SKM-1 (cell line): ENCODE results near the gene RMRP.
A peak's percentile ranks its signal among the peaks of the same experiment; 100 is the strongest.

ENCODE experiments used
- DNase-seq: peaks from one replicate; lab custom pipeline; 2025; ENCODE audit not compliant: unreplicated experiment; lab: John Stamatoyannopoulos, UW

Gene RMRP

GRCh38 chr9:35657546-35658136 is at the start of gene RMRP:
Gene RMRP, minus strand, starts transcription at chr9:35658019.
- DNase-seq, result peak; percentile 97

- DNase-seq, result no peak
Measured at GRCh38 chr9:35706951-35707350, 49.1 kb upstream of the RMRP start.

DNA sequence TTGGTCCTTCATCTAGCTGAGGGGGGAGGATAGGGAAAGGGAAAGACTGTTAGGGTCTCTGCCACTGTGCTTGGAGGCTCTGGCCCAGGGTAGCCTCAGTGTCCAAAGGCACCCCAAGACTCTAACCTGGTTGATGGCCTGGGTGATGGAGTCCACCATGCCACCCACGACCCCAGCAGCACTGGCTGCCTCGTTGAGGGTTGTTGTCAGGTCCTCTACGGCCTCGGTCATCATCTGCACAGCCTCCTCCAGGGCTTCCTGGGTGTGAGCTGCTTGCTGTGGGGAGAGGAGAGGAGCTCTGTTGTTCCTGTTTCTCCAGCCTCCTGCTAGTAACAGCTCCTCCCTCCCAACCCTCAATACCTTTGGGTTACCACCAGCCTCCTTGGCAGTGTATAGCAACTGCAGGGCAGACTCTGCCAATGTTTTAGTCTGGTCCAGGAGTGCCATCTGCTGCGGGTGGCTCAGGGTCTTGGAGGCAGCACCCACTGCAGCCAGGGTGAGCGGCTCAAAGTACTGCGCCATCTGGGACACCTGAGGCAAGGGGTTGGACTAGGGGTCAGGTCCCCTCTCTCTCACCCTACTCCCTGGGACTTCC is 48.1 kb upstream of the RMRP start:
- no peak for DNase-seq

DNA sequence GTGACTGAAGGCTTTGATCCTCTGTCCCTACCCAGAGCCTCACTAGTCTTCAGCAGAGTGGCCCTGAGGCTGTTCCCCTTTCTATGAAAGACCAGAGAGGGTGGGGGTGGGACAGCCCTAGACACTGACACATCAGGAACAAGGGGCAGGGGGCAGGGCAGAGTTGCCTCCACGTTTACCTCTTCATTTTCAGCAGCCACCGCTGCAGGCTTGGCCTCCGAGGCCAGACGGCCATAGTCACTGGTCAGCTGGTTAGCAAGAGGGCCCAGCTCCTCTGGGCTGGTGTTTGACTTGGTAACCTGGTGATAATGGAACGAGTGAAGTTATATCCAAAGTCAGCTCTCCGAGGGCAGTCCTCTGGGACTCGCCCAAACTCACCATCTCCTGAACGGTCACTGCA is 47.6 kb upstream of the RMRP start:
- no peak for DNase-seq

DNA sequence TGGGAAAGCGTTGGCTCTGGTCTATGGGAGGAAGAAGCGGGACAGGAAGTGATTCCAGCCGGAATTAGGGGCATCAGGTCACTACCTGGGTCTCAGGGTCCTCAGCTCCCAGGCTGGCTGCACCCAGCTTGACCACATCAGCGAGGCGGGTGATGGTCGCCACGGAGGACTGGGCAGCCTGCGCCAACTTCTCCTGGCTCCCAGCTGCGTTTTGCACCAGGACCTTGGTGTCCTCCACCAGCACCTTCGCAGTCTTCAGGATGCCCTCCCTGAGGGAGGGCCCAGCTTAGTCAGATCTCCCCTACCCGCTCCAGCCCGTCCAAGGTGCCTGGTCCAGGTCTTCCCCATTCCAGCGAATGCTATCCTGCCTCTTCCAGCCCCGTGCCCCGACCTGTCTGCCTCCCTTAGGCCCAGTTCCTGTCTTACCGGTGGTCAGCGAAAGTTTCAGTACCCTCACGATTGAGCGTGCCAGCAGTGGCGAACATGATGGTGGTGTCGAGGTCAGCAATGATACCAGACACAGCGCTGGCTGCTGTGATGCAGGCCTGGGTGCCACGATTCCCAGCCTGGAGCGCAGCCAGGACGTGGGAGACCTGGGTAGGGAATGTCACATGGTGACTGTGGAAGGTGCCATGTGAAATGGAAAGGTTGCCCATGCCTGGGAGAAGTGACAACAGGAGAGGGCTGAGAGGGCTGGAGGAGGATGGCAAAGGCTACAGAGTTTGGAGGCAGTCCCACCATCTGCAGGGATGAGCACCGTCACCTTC is 46.3 kb upstream of the RMRP start:
- no peak for DNase-seq

DNA sequence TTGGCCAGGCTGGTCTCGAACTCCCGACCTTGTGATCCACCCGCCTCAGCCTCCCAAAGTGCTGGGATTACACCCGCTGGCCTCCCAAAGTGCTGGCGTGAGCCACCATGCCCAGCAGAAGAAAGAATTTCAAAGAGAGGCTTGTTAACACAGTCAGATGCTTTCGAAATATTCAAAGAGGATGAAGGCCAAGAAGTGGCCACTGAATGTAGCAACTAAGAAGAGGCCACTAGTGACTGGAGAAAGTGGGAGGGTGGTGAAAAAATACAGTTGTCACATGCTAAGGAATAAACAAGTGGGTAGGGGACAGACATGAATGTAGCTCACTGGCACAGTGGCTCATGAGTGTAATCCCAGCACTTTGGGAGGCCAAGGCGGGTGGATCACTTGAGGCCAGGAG is 44.9 kb upstream of the RMRP start:
- DNase-seq, result no peak

DNA sequence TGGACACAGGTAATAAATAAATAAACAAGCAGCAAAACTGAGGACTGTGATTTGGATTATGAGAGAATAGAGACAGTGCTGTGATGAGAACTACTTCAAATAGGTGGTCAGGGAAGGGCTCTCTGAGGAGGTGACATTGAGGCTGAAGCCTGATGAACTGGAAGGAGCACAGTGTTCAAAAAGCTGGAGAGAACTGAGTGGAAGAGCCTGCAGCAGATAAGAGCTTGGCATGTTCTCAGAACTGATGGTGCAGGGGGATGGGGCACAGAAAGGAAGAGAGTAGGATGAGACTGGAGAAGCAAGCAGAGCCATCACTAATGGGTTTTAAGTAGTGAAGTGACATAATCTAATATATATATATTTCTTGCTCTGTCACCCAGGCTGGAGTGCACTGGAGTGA is 43.1 kb upstream of the RMRP start:
- no peak for DNase-seq

GRCh38 chr9:35700031-35700430 is 42.2 kb upstream of the RMRP start:
- DNase-seq, result no peak

GRCh38 chr9:35698231-35698630 is 40.4 kb upstream of the RMRP start:
- DNase-seq, result no peak

DNA sequence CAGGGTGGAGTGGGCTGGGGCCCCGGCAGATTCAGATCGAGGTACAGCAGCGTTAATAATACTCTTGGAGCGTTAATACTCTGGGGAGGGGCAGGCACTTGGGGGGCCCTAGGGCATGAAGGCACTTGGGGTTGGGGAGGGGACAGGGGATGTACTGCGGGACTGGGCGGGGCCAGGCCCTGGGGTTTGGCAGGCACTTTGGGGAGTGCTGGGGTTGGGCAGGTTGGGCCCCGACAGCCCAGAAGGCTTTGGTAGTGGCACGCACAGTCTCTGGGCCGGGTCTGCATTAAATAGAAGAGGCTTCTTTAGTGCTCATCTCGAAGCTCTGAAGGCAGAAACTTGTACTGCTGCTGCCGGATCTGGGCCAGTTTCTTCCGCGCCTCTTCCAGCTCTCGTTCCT is 39.7 kb upstream of the RMRP start:
- no peak for DNase-seq

DNA sequence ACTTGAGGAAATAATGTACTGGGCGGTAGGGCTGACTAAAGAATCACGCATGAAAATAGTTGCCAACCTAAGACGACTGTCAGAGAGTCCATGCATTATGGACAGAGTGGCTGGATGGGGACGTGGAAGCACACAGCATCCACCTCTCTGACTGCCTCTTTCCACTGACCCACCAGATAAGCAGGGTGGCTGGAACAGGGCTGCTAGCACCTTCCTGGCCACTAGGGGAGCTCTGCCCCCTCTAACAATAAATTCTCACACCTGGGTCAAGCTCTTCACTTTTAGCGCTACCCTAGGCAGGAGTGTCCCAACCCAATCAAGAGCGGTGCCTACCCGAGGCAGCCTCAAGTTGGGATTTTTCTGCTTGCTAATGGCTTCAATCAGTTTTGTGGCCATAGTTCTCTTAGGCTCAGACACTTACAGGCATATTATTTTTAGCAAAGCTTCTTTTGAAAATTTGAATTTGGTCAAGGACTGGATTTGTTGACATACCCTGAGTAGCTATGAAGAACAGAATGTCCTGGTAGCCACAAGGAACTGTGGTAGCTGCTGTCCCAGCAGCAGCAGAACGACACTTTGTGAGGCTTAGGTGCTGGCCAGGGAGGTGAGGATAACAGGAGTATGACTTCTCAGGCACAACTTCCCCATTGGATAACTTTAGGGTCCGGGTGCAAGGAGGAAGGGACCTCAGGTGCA is 38.8 kb upstream of the RMRP start:
- DNase-seq, result peak; percentile 9

- no peak for DNase-seq
Measured at GRCh38 chr9:35695943-35696401, 38.2 kb upstream of the RMRP start.

DNA sequence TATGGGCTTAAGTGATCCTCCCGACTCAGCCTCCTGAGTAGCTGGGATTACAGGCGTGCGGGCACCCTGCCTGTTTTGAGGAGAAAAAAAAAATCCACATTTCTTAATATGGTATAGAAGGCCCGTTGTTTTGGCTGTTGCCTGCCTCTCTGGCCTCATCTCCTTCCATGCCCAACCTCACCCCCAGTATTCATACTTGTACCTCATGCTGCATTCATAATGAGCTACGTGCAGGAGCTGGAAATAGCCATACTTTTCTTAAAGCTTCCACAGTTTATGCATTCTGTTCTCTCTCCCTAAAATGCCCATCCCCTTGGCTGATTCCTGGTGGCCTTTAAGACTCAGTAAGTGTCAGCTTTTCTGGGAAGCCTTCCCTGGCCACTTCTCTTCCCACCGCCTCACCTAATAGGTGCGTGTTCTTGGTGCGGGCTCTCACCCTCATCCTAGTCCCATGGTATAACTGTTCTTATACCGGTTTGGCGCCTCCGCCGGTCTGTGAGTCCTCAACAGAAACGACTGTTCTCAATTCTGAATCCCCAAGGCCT is 34.0 kb upstream of the RMRP start:
- no peak for DNase-seq

DNA sequence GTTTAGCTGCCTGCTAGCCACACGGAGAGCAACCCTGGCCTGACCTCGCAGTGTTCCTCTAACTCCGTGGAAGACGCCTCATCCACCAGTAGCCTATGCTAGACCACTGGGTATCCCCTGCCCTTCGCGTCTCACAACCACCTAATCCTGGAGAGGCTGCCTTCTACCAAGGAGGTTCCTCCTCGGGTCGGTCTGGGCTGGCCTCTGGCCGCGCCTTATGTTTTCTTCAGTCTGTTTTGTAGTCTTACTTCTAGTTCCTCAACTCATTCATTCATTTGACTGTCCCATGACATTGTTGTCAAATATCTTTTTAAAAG is 33.5 kb upstream of the RMRP start:
- DNase-seq, result no peak

DNA sequence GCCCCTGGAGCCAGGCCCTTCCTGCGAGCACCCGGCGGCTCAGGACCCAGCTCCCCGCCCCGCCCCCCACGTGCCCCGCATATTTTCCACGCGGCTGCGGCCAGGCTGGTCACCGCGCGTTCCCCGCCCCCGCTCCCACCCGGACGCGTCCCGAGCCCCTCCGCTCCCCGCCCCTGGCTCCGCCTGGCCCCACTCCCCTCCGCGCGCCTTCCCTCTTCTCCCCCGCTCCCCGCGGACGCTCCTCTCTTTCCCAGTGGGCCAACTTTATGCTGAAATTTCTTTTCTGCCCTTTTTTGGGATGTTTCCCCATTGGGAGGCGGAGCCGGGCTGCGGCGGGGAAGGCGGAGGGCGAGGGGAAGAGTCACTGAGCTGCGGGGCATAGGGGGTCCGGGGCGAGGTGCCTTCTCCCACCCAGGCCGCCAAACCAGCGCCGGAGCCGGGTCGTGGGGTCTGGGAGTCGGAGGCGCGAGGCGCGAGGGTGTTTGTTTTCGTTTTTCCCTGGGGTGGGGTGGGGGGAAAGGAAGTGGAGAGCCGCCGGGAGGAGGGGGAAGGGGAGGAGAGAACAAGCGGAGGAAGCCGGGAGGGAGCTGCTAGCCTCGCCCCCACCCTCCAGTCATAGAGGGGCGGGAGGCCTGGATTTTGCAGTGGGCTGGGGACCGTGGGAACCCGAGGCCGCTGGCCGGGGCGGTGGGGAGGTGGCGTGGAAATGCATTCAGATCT is 33.0 kb upstream of the RMRP start:
- DNase-seq, result peak; percentile 39

- DNase-seq, result no peak
Measured at GRCh38 chr9:35690294-35690613, 32.4 kb upstream of the RMRP start.

- DNase-seq, result no peak
Measured at GRCh38 chr9:35689542-35690293, 31.9 kb upstream of the RMRP start, which contains the start of gene TPM2. Gene TPM2, minus strand, starts transcription at chr9:35689925. Its CDS starts 108 bp downstream, at chr9:35689817.

DNA sequence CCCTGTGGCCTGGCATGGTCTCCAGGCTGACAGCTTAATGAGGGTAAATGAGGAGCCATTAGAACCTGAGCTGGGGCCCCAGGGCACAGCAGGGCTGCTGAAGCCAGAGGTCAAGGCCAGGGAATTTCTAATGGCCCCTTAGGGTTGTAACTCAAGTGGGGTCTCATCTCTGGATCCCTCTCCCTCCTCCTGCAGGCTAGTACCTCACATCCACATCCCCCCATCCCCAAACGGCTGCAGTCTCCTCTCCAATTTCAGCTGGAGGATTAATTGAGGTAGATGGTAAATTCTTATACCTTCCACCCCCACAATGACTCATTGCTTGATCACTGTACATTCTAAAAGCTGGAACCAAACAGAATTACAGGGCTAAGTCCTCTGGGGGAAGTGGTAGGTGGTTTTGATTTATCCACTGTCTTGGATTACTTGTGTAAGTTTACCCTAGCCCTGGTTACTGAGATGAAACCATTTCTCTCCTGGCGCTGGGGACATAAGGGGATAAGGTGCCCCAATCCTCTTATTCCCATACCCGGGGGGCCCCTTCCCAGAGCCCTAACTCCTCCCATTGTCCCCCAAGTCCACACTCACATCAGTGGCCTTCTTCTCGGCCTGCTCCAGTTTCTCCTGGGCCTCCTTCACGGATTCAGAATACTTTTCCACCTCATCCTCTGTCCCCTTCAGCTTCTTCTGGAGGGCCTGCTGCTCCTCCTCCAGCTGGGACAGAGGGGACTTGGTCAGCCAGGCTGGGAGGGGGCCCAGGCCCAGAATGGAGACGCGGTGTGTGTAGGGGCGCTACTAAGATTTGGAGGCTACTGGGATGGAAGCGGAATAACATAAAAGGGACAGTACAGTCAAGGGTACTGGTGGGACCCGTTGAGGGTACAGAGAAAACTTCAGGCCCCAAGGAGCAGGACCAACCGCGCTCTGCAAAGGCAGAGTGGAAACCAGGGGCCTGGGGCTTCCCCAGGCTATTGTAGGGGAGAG is 31.0 kb upstream of the RMRP start:
- DNase-seq, result no peak

DNA sequence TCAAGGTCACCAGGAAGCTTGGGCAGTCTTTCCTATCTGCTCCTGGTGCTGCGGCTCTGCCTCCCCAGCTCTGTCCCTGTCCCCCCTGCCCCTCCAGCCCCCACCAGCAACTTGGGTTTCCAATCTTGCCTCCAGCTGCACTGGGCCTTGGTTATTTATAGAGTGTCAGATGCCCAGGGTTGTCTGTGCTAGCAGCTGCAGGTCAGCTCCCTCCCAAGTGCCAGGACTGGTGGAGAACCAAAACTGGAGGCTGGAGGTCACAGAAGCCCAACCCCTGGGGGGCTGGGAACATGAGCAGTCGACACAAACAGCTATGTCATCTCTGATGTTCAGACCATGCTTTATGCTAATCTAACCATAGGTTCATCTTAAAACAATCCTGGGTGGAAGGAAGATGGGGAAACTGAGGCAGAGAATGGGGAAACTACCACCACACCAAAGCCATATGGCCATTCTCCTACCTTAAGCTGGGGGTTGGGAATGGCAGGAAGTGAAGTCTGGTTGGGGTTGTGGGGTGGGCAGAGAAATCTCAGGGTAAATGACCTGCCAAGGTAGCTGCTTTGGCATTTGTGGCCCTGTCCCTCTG is 30.2 kb upstream of the RMRP start:
- no peak for DNase-seq
